Endothelial cell of umbilical vein (primary cell): Measurements from ENCODE around the gene TNIK. TPM values are rescaled to one million over a fixed set of nuclear protein-coding genes. Genes with fewer than 3 reads are reported as not detected.

ENCODE experiments used
- BruUV-seq: library from RNA; stranded (reverse); fragments of 400-500 nt; replicated peaks from 2 replicates; lab custom pipeline; 2021; lab: Mats Ljungman, UMichigan
- CTCF ChIA-PET: fragments of 300-600, 350-600 bp; sonication (Branson Sonifier 250); formaldehyde crosslinking; loops from one replicate; lab custom pipeline; 2021; ENCODE audit warnings: antibody characterized with exemption, inconsistent platforms; lab: Charles Lee
- POLR2A ChIA-PET: fragments of 300-600, 350-600 bp; sonication (Branson Sonifier 250); formaldehyde crosslinking; loops from one replicate; lab custom pipeline; 2021; ENCODE audit warnings: antibody characterized with exemption, inconsistent platforms; lab: Charles Lee
- DNase-seq: peaks from one replicate; pipeline ENCODE4 v3.0.0-alpha.2; 2011; ENCODE audit warnings: low read depth, low spot score
- FAIRE-seq: peaks from 2 replicates; lab custom pipeline; 2011; peaks lifted over from hg19 to GRCh38; lab: Jason Lieb, UNC
- H2AFZ ChIP-seq: 2 replicates; pipeline ENCODE4 v1.6.0; 2012; ENCODE audit warnings: low read depth, low read length, control low read depth, inconsistent platforms
- H3K27ac ChIP-seq: 2 replicates; pipeline ENCODE4 v1.5.1; 2011; ENCODE audit warnings: low read depth, mild to moderate bottlenecking, control low read depth, low read length, moderate library complexity; ENCODE audit not compliant: insufficient read depth
- H3K27me3 ChIP-seq, 2 experiments: 2 replicates each; pipeline versions ENCODE4 v1.6.0 to v1.6.1; 2011; ENCODE audit warnings: low read length in 2 of 2, mixed read lengths in 1 of 2; ENCODE audit not compliant: control insufficient read depth in 2 of 2, insufficient read depth in 2 of 2
- H3K36me3 ChIP-seq, 2 experiments: 2 replicates in 1 of 2; 3 replicates in 1 of 2; pipeline ENCODE4 v1.5.1; 2011; ENCODE audit warnings: low read length in 2 of 2, mild to moderate bottlenecking in 1 of 2, moderate library complexity in 1 of 2; ENCODE audit not compliant: control insufficient read depth in 2 of 2, insufficient read depth in 2 of 2; ENCODE audit errors: extremely low read depth in 1 of 2
- H3K4me1 ChIP-seq: 3 replicates; pipeline ENCODE4 v1.5.1; 2011; ENCODE audit warnings: mild to moderate bottlenecking, low read length; ENCODE audit not compliant: control insufficient read depth, insufficient read depth; ENCODE audit errors: extremely low read depth
- H3K4me2 ChIP-seq: 2 replicates; pipeline ENCODE4 v1.6.1; 2011; ENCODE audit warnings: low read length, control low read depth, mixed read lengths; ENCODE audit not compliant: insufficient read depth
- H3K4me3 ChIP-seq, 3 experiments: fragments of 200-600 bp in 1 of 3; sonication (generic), shearing (Covaris generic) in 1 of 3; replicated peaks in 1 of 3; 2 replicates each; pipeline ENCODE4 v1.5.1; 2011 to 2016; ENCODE audit warnings: control low read depth in 3 of 3, low read length in 3 of 3, mild to moderate bottlenecking in 2 of 3, inconsistent platforms in 1 of 3, low read depth in 1 of 3, moderate library complexity in 1 of 3; ENCODE audit not compliant: insufficient read depth in 1 of 3
- H3K79me2 ChIP-seq: 2 replicates; pipeline ENCODE4 v1.6.0; 2012; ENCODE audit warnings: low read length, inconsistent platforms; ENCODE audit not compliant: control insufficient read depth, insufficient read depth
- H3K9ac ChIP-seq: replicated peaks from 2 replicates; pipeline ENCODE3; 2011; ENCODE audit warnings: low read length, control low read depth; ENCODE audit not compliant: insufficient read depth; ENCODE audit errors: extremely low read depth
- H3K9me1 ChIP-seq: replicated peaks from 3 replicates; pipeline ENCODE4 v1.6.0; 2011; ENCODE audit warnings: mild to moderate bottlenecking, low read length; ENCODE audit not compliant: control insufficient read depth, insufficient read depth; ENCODE audit errors: extremely low read depth
- H3K9me3 ChIP-seq: replicated peaks from 2 replicates; pipeline ENCODE4 v1.5.1; 2012; ENCODE audit warnings: low read length, inconsistent platforms; ENCODE audit not compliant: control insufficient read depth, insufficient read depth
- H4K20me1 ChIP-seq: replicated peaks from 2 replicates; pipeline ENCODE3; 2011; ENCODE audit warnings: mild to moderate bottlenecking, low read length; ENCODE audit not compliant: control insufficient read depth, insufficient read depth; ENCODE audit errors: extremely low read depth
- EZH2 ChIP-seq: IDR thresholded peaks from 2 replicates; pipeline ENCODE4 v1.6.1; 2012; ENCODE audit warnings: borderline replicate concordance, low read depth, mild to moderate bottlenecking, moderate library complexity, low read length, inconsistent platforms; ENCODE audit not compliant: severe bottlenecking
- FOS ChIP-seq: IDR thresholded peaks from 2 replicates; pipeline ENCODE4 v1.6.1; 2011; ENCODE audit warnings: mild to moderate bottlenecking, low read length, moderate library complexity, borderline replicate concordance; ENCODE audit not compliant: insufficient read depth
- GATA2 ChIP-seq: IDR thresholded peaks from 2 replicates; pipeline ENCODE4 v1.7.0; 2011; ENCODE audit warnings: low read depth, mild to moderate bottlenecking, moderate library complexity, mixed read lengths, low read length; ENCODE audit not compliant: insufficient read length, insufficient read depth
- JUN ChIP-seq: IDR thresholded peaks from 2 replicates; pipeline ENCODE4 v1.6.1; 2011; ENCODE audit warnings: borderline replicate concordance, low read depth; ENCODE audit not compliant: insufficient read length, insufficient read depth
- MAX ChIP-seq: IDR thresholded peaks from 2 replicates; pipeline ENCODE4 v1.6.1; 2011; ENCODE audit not compliant: insufficient read depth, insufficient read length
- MYC ChIP-seq: IDR thresholded peaks from one replicate; pipeline ENCODE4 v1.6.1; 2011; ENCODE audit warnings: mild to moderate bottlenecking, low read depth, low read length
- POLR2A ChIP-seq: IDR thresholded peaks from 2 replicates; pipeline ENCODE4 v1.6.1; 2012; ENCODE audit warnings: low read depth, mild to moderate bottlenecking, control low read depth, low read length
- POLR2AphosphoS5 ChIP-seq: IDR thresholded peaks from 2 replicates; pipeline ENCODE4 v1.6.1; 2012; ENCODE audit warnings: low read depth, mild to moderate bottlenecking, control low read depth, low read length, moderate library complexity; ENCODE audit not compliant: insufficient read depth
- dilution Hi-C: fragments of 300-500 bp; cut with MboI; formaldehyde crosslinking; loops from one replicate; pipeline ENCODE4 v1.15.0; 2019; ENCODE audit warnings: low sequenced_read_pairs; ENCODE audit not compliant: extremely low pct_ligation_motif_present
- intact Hi-C: fragments of 100-400 bp; cut with micrococcal nuclease; formaldehyde crosslinking; loops from one replicate; pipeline ENCODE4 v1.10.0; 2022
- polyA plus RNA-seq, 4 experiments: library from polyadenylated mRNA; depleted of rRNA in 3 of 4; stranded (reverse) in 3 of 4; unstranded in 1 of 4; fragments of >200 nt; gene quantifications; 2 replicates each; pipeline versions ENCODE4 v1.2.1 to v1.2.3, GENCODE V29; 2011 to 2012; ENCODE audit warnings: missing spikeins in 1 of 4
- total RNA-seq: library from RNA; stranded (reverse); gene quantifications from 2 replicates; pipeline ENCODE4 v1.2.3, GENCODE V29; 2021
- TF ChIP-seq, protein P1 (sequence below), 2 donors: IDR thresholded peaks; 1 replicate in 1 of 2; 2 replicates in 1 of 2; pipeline ENCODE4 v1.5.1; 2011; ENCODE audit warnings: low read length in 2 of 2, mild to moderate bottlenecking in 2 of 2, moderate library complexity in 2 of 2, control low read depth in 1 of 2, inconsistent platforms in 1 of 2, low read depth in 1 of 2; ENCODE audit not compliant: insufficient read depth in 1 of 2; ENCODE audit errors: extremely low read depth in 1 of 2

The TNIK gene
- total and polyA plus RNA-seq, 2 donors (not counting 3 experiments of a cell fraction or from before 2014, with no cell fraction given) = 10.9 to 39.7 TPM

DNA sequence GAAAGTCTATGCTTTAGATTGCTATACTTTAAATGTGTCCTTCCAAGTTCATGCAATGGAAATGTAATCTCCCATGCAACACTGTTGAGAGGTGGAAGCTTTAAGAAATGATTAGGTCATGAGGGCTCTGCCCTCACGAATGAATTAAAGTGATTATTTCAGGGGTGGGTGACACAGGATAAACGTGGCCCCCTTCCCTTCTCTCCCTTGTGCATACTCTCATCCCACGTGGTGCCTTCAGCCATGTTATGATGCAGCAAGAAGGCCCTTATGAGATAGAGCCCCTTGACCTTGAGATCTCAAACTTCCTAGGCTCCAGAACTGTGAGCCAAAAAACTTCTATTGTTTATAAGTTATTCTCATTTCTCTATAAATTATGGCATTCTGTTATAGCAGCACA is 183.3 kb downstream of the TNIK start:
- Histone ChIP-seq H3K27ac (no peak overlapping the region), H3K4me2 (no peak overlapping the region), H3K9me3 (no peaks in the 10 kb centered on the region), H3K4me1 (peaks cover 4% of the 10 kb centered on the region), H3K36me3 (no peaks in the 10 kb centered on the region), H4K20me1 (no peaks in the 10 kb centered on the region), H3K9ac (no peak overlapping the region), H2AFZ (no peak overlapping the region), H3K27me3 (no peaks in the 10 kb centered on the region), H3K9me1 (no peaks in the 10 kb centered on the region), H3K4me3 (no peak overlapping the region), H3K79me2 (no peaks in the 10 kb centered on the region)
- ChIA-PET CTCF (interaction anchor here (1.4 kb wide), 1 partner anchor 9 kb away, joined by 3 read pairs; no protein-coding TSS in a partner anchor), POLR2A (no interaction called here)
- no peak for DNase-seq
- dilution Hi-C loops (no loop called here), intact Hi-C loops (no loop called here)
- no peak for TF ChIP-seq POLR2A
- no peak for TF ChIP-seq GATA2
- TF ChIP-seq MYC = no peak
- no peak for TF ChIP-seq MAX
- BruUV-seq = no TSS peak
- FAIRE-seq = no peak

DNA sequence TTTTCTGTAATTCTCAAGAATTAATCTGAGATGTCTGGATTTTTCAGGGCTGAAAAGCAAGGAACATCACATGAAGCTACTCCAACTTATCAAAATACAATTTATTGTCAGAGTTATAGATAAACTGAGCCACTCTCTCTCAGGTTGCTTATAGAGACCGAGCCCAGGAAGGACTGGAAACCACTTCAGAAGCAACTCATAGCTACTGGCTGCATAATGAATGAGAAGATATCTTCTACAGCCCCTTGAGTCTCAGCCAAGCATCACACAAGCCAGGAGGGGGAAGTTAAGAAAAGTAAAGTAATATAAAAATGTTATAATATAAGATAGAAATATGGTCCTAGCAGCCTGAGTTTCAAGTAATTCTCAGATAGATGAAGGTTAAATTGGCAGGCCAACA is 186.0 kb downstream of the TNIK start:
- Histone ChIP-seq H4K20me1 (no peaks in the 10 kb centered on the region), H3K36me3 (no peaks in the 10 kb centered on the region), H2AFZ (no peak overlapping the region), H3K4me3 (no peak overlapping the region), H3K79me2 (no peaks in the 10 kb centered on the region), H3K27me3 (no peaks in the 10 kb centered on the region), H3K4me2 (no peak overlapping the region), H3K9me1 (no peaks in the 10 kb centered on the region), H3K9ac (no peak overlapping the region), H3K27ac (no peak overlapping the region), H3K9me3 (no peaks in the 10 kb centered on the region), H3K4me1 (peaks cover 4% of the 10 kb centered on the region)
- BruUV-seq = no TSS peak
- intact Hi-C loops = no loop called here
- POLR2A ChIA-PET = no interaction called here
- TF ChIP-seq, protein P1, sequence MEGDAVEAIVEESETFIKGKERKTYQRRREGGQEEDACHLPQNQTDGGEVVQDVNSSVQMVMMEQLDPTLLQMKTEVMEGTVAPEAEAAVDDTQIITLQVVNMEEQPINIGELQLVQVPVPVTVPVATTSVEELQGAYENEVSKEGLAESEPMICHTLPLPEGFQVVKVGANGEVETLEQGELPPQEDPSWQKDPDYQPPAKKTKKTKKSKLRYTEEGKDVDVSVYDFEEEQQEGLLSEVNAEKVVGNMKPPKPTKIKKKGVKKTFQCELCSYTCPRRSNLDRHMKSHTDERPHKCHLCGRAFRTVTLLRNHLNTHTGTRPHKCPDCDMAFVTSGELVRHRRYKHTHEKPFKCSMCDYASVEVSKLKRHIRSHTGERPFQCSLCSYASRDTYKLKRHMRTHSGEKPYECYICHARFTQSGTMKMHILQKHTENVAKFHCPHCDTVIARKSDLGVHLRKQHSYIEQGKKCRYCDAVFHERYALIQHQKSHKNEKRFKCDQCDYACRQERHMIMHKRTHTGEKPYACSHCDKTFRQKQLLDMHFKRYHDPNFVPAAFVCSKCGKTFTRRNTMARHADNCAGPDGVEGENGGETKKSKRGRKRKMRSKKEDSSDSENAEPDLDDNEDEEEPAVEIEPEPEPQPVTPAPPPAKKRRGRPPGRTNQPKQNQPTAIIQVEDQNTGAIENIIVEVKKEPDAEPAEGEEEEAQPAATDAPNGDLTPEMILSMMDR (IDR thresholded peaks at IDR 0.05; ENCODE audit: extremely low read depth in 1 of 2, insufficient read depth in 1 of 2, low read depth in 1 of 2, low read length in 2 of 2) = no peak
- TF ChIP-seq MAX = no peak
- TF ChIP-seq POLR2A = no peak
- no peak for TF ChIP-seq MYC
- no peak for TF ChIP-seq JUN
- no peak for TF ChIP-seq EZH2
- no peak for TF ChIP-seq GATA2
- TF ChIP-seq POLR2AphosphoS5 = no peak
- no peak for TF ChIP-seq FOS
- FAIRE-seq = no peak
- no peak for DNase-seq
- dilution Hi-C loops = no loop called here
- CTCF ChIA-PET = interaction anchor here (1.3 to 2.4 kb wide), 2 partner anchors 10 to 55 kb away, joined by 3 to 7 read pairs; no protein-coding TSS in a partner anchor
